NT2/D1 (cell line): ENCODE measurements around the gene SERTAD1.

ENCODE experiments used
- SUZ12 ChIP-seq: IDR thresholded peaks from 2 replicates; pipeline ENCODE4 v1.6.1; 2011; ENCODE audit not compliant: insufficient read length, insufficient read depth; ENCODE audit errors: extremely low read depth
- ZNF274 ChIP-seq: IDR thresholded peaks from 2 replicates; pipeline ENCODE4 v1.6.1; 2011; ENCODE audit warnings: mild to moderate bottlenecking, low read depth, low read length

GRCh38 chr19:40450664-40451063 is 24.9 kb upstream of the SERTAD1 start:
- TF ChIP-seq ZNF274 (no peak), SUZ12 (no peak)
